K562 (cell line): Measurements from ENCODE around the gene UGT1A9. TPM values are rescaled to one million over a fixed set of nuclear protein-coding genes. Genes with fewer than 3 reads are reported as not detected.

ENCODE experiments used
- ATAC-seq: fragments of 200-7000 bp; cut with Tn5 transposase; 3 replicates; pipeline ENCODE4 v1.9.1; 2020; ENCODE audit warnings: moderate library complexity
- BruUV-seq: library from RNA; stranded (reverse); fragments of 400-500 nt; replicated peaks from 2 replicates; lab custom pipeline; 2021; lab: Mats Ljungman, UMichigan
- CTCF ChIA-PET: fragments of 300-600 bp; formaldehyde crosslinking; extraction: SDS; loops from one replicate; lab custom pipeline; 2021; ENCODE audit warnings: low intra/inter-chr PET ratio; lab: Yijun Ruan, JAX
- POLR2A ChIA-PET: fragments of 300-600, 350-650 bp; sonication (Branson Sonifier 250); formaldehyde crosslinking; extraction: SDS; loops from one replicate; lab custom pipeline; 2021; ENCODE audit warnings: antibody characterized with exemption, inconsistent platforms; lab: Yijun Ruan, JAX
- DNase-seq, 4 experiments: peaks; one replicate each; pipeline versions ENCODE4 v3.0.0 to v3.0.0-alpha.2; 2011 to 2018; ENCODE audit warnings: low spot score in 3 of 4, mixed read lengths in 3 of 4; ENCODE audit errors: extremely low read depth in 1 of 4
- FAIRE-seq: peaks from 2 replicates; lab custom pipeline; 2011; peaks lifted over from hg19 to GRCh38; lab: Jason Lieb, UNC
- H2AFZ ChIP-seq: 2 replicates; pipeline ENCODE4 v1.6.0; 2011; ENCODE audit warnings: low read depth, low read length, control low read depth, inconsistent platforms
- H3K27ac ChIP-seq: fragments of 200-600 bp; 3 replicates; pipeline ENCODE4 v1.8.0; 2011; ENCODE audit warnings: low read depth, mild to moderate bottlenecking, control low read depth, inconsistent platforms, low read length, moderate library complexity, mixed read lengths; ENCODE audit errors: extremely low read depth
- H3K27me3 ChIP-seq, 2 experiments: fragments of 300-600 bp in 1 of 2; 2 replicates in 1 of 2; 3 replicates in 1 of 2; pipeline versions ENCODE4 v1.6.0 to v1.8.0; 2011; ENCODE audit warnings: inconsistent platforms in 2 of 2, low read length in 2 of 2, mild to moderate bottlenecking in 1 of 2, mixed read lengths in 1 of 2, moderate library complexity in 1 of 2; ENCODE audit not compliant: control insufficient read depth in 2 of 2, insufficient read depth in 2 of 2
- H3K36me3 ChIP-seq: fragments of 300-600 bp; 3 replicates; pipeline ENCODE4 v1.8.0; 2011; ENCODE audit warnings: mild to moderate bottlenecking, low read length, inconsistent platforms; ENCODE audit not compliant: control insufficient read depth, insufficient read depth
- H3K4me1 ChIP-seq, 2 experiments: fragments of 200-600 bp in 1 of 2; replicated peaks in 1 of 2; 2 replicates in 1 of 2; 3 replicates in 1 of 2; pipeline versions ENCODE4 v1.5.1 to v1.8.0; 2011; ENCODE audit warnings: inconsistent platforms in 2 of 2, low read length in 2 of 2, mild to moderate bottlenecking in 1 of 2, mixed read lengths in 1 of 2, moderate library complexity in 1 of 2; ENCODE audit not compliant: control insufficient read depth in 2 of 2, insufficient read depth in 2 of 2
- H3K4me2 ChIP-seq: 2 replicates; pipeline ENCODE4 v1.6.1; 2011; ENCODE audit warnings: low read length, control low read depth, inconsistent platforms, mixed read lengths; ENCODE audit not compliant: insufficient read depth
- H3K4me3 ChIP-seq: fragments of 200-600 bp; sonication (generic), shearing (Covaris generic); 2 replicates; pipeline ENCODE4 v1.5.1; 2016; ENCODE audit warnings: control low read depth, inconsistent platforms
- H3K79me2 ChIP-seq: fragments of 200-600 bp; 3 replicates; pipeline ENCODE4 v1.8.0; 2011; ENCODE audit warnings: low read length, inconsistent platforms; ENCODE audit not compliant: control insufficient read depth, insufficient read depth
- H3K9ac ChIP-seq, 2 experiments: 2 replicates each; pipeline versions ENCODE4 v1.6.0 to v1.6.1; 2011; ENCODE audit warnings: low read depth in 2 of 2, low read length in 2 of 2, control low read depth in 1 of 2, inconsistent platforms in 1 of 2, mild to moderate bottlenecking in 1 of 2, mixed read lengths in 1 of 2; ENCODE audit not compliant: insufficient read depth in 1 of 2
- H3K9me1 ChIP-seq: one replicate; pipeline ENCODE4 v1.6.0; 2011; ENCODE audit warnings: inconsistent platforms, mild to moderate bottlenecking, low read length, moderate library complexity; ENCODE audit not compliant: control insufficient read depth, insufficient read depth
- H3K9me3 ChIP-seq: replicated peaks from 2 replicates; pipeline ENCODE4 v1.5.1; 2011; ENCODE audit warnings: low read depth, low read length, inconsistent platforms; ENCODE audit not compliant: control insufficient read depth, insufficient read depth
- H4K20me1 ChIP-seq: replicated peaks from 2 replicates; pipeline ENCODE4 v1.6.1; 2011; ENCODE audit warnings: low read length, inconsistent platforms, mixed read lengths; ENCODE audit not compliant: control insufficient read depth, insufficient read depth
- BACH1 ChIP-seq: fragments of 200-800 bp; sonication (Bioruptor generic); IDR thresholded peaks from 2 replicates; pipeline ENCODE4 v1.6.1; 2016; ENCODE audit warnings: missing genetic modification characterization, missing compliant biosample characterization
- E2F3 ChIP-seq: fragments of 250-450 bp; sonication (Bioruptor Pico); IDR thresholded peaks from 2 replicates; pipeline ENCODE4 v1.4.0; 2020; ENCODE audit warnings: mild to moderate bottlenecking
- ETV1 ChIP-seq: fragments of 450-650 bp; conservative IDR thresholded peaks from 2 replicates; pipeline ENCODE4 v1.6.1; 2016; ENCODE audit warnings: missing genetic modification characterization, control low read depth, low read depth, missing compliant biosample characterization
- GTF2F1 ChIP-seq: IDR thresholded peaks from 2 replicates; pipeline ENCODE4 v1.6.1; 2011; ENCODE audit warnings: low read depth, low read length, improper control_type of control experiment
- HOXB6 ChIP-seq: fragments of 250-450 bp; sonication (Bioruptor Pico); IDR thresholded peaks from 2 replicates; pipeline ENCODE4 v1.5.1; 2022; ENCODE audit warnings: mild to moderate bottlenecking, borderline replicate concordance
- NFIC ChIP-seq: fragments of 450-650 bp; IDR thresholded peaks from 2 replicates; pipeline ENCODE4 v1.6.1; 2017; ENCODE audit warnings: mild to moderate bottlenecking, inconsistent platforms
- RBBP5 ChIP-seq: fragments of 200-600 bp; sonication (generic); IDR thresholded peaks from 2 replicates; pipeline ENCODE4 v1.6.1; 2012; ENCODE audit warnings: borderline replicate concordance, mild to moderate bottlenecking, low read length, control low read depth, inconsistent platforms; ENCODE audit not compliant: insufficient read depth, poor library complexity, severe bottlenecking
- RBM17 ChIP-seq: fragments of 200-400 bp; formaldehyde crosslinking; IDR thresholded peaks from 2 replicates; pipeline ENCODE4 v1.6.1; 2017; ENCODE audit warnings: low read depth, mild to moderate bottlenecking, low read length, borderline replicate concordance
- STAT5A ChIP-seq: IDR thresholded peaks from 2 replicates; pipeline ENCODE4 v1.6.1; 2012; ENCODE audit warnings: low read length, inconsistent platforms, borderline replicate concordance
- ZNF57 ChIP-seq: fragments of 450-650 bp; formaldehyde crosslinking; IDR thresholded peaks from 2 replicates; pipeline ENCODE4 v1.4.0; 2020; ENCODE audit warnings: mild to moderate bottlenecking, moderate library complexity
- WGBS: fragments of 100-300 bp; shearing (Covaris generic); methylation state at CpG from one replicate; pipeline ENCODE4 v1.1.6; 2016; ENCODE audit warnings: low coverage, mixed read lengths; ENCODE audit not compliant: insufficient coverage; ENCODE audit errors: missing lambda C conversion rate; 5-methylcytosine and 5-hydroxymethylcytosine counted together
- in situ Hi-C: fragments of 300-500 bp; cut with MboI; formaldehyde crosslinking; loops from 4 replicates; pipeline ENCODE4 v1.15.0; 2018; ENCODE audit warnings: inconsistent platforms, mixed read lengths
- intact Hi-C: fragments of 100-400 bp; cut with micrococcal nuclease; formaldehyde crosslinking; loops from 2 replicates; pipeline ENCODE4 v1.14.2; 2022
- polyA plus RNA-seq, 8 experiments: library from polyadenylated mRNA; depleted of rRNA in 4 of 8; stranded (reverse) in 5 of 8; unstranded in 3 of 8; fragments of >200 nt; fragmentation: Nextera tagmentation in 2 of 8; fragmentation: Illumina TruSeq in 1 of 8; extraction: Ambion mirVana in 2 of 8; extraction: Trizol in 1 of 8; gene quantifications; 2 replicates each; pipeline versions ENCODE4 v1.2.1 to v1.2.3, GENCODE V29; 2011 to 2014; ENCODE audit warnings: inconsistent platforms in 1 of 8, missing spikeins in 1 of 8
- total RNA-seq, 7 experiments: library from RNA; depleted of rRNA in 6 of 7; stranded (reverse); fragments of >200 nt in 6 of 7; fragmentation: Illumina TruSeq in 2 of 7; extraction: Trizol in 2 of 7; gene quantifications; 2 replicates each; pipeline versions ENCODE4 v1.2.1 to v1.2.3, GENCODE V29; 2011 to 2021; ENCODE audit warnings: low replicate concordance in 1 of 7
- TF ChIP-seq, protein P1 (sequence below), 3 experiments: fragments of 200-800 bp in 1 of 3; fragments of 250-450 bp in 1 of 3; fragments of 450-650 bp in 1 of 3; sonication (Bioruptor Pico) in 1 of 3; sonication (Bioruptor generic) in 1 of 3; formaldehyde crosslinking in 1 of 3; IDR thresholded peaks; 2 replicates each; pipeline versions ENCODE4 v1.6.1 to v1.8.0; 2016 to 2022; ENCODE audit warnings: mild to moderate bottlenecking in 2 of 3, missing genetic modification characterization in 2 of 3, missing compliant biosample characterization in 1 of 3, moderate library complexity in 1 of 3
- TF ChIP-seq, protein P2 (sequence below): fragments of 450-650 bp; formaldehyde crosslinking; IDR thresholded peaks from 2 replicates; pipeline ENCODE4 v1.4.0; 2020; ENCODE audit warnings: mild to moderate bottlenecking, moderate library complexity
- TF ChIP-seq, protein P3 (sequence below): fragments of 250-450 bp; sonication (Bioruptor Pico); IDR thresholded peaks from 2 replicates; pipeline ENCODE4 v1.4.0; 2020; ENCODE audit warnings: borderline replicate concordance

The UGT1A9 gene
- total and polyA plus RNA-seq, 9 of the 15 experiments (the other 6 are each of a cell fraction or from before 2014, with no cell fraction given) = 0.09 TPM; not detected in 8

GRCh38 chr2:233815861-233816260 lies 144.2 kb downstream of the UGT1A9 start (continued):
- TF ChIP-seq, protein P1, sequence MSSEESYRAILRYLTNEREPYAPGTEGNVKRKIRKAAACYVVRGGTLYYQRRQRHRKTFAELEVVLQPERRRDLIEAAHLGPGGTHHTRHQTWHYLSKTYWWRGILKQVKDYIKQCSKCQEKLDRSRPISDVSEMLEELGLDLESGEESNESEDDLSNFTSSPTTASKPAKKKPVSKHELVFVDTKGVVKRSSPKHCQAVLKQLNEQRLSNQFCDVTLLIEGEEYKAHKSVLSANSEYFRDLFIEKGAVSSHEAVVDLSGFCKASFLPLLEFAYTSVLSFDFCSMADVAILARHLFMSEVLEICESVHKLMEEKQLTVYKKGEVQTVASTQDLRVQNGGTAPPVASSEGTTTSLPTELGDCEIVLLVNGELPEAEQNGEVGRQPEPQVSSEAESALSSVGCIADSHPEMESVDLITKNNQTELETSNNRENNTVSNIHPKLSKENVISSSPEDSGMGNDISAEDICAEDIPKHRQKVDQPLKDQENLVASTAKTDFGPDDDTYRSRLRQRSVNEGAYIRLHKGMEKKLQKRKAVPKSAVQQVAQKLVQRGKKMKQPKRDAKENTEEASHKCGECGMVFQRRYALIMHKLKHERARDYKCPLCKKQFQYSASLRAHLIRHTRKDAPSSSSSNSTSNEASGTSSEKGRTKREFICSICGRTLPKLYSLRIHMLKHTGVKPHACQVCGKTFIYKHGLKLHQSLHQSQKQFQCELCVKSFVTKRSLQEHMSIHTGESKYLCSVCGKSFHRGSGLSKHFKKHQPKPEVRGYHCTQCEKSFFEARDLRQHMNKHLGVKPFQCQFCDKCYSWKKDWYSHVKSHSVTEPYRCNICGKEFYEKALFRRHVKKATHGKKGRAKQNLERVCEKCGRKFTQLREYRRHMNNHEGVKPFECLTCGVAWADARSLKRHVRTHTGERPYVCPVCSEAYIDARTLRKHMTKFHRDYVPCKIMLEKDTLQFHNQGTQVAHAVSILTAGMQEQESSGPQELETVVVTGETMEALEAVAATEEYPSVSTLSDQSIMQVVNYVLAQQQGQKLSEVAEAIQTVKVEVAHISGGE (CRISPR knock-in tag; IDR thresholded peaks at IDR 0.05) = no peak
- TF ChIP-seq HOXB6 (CRISPR knock-in tag) = no peak

DNA sequence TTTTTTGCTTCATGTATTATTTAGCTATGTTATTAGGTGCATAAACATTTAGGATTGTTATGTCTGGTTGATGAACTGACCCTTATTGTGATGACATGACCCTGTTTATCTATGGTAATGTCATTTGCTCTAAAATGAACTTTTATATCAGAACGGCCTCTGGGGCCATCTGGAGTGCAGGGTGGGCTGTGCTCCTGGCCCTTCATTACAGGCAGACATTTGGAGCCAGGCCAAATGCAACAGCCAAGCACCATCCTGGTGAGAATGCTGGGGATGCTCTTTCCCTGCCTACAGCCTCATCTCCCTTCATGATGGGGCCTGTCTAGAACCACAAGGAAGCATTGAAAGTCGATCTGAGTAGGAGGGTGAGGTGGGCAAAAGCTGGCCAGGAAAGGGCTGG lies 144.6 kb downstream of the UGT1A9 start:
- Histone ChIP-seq H3K9ac (no peak overlapping the region), H3K4me1 (no peaks in the 10 kb centered on the region; a peak in 1 of 5 replicates), H3K9me3 (no peaks in the 10 kb centered on the region), H3K27me3 (peaks cover 0 to 40% of the 10 kb centered on the region in 2 experiments; a peak in 3 of 5 replicates), H3K79me2 (no peaks in the 10 kb centered on the region), H4K20me1 (no peaks in the 10 kb centered on the region; the same call in 1 of the 2 replicates), H3K4me3 (no peak overlapping the region), H3K27ac (no peak overlapping the region), H2AFZ (no peak overlapping the region), H3K4me2 (no peak overlapping the region), H3K36me3 (no peaks in the 10 kb centered on the region), H3K9me1 (no peaks in the 10 kb centered on the region)
- intact Hi-C loops = no loop called here
- no TSS peak for BruUV-seq
- no peak for TF ChIP-seq E2F3 (CRISPR knock-in tag)
- no peak for TF ChIP-seq GTF2F1
- TF ChIP-seq, protein P2, sequence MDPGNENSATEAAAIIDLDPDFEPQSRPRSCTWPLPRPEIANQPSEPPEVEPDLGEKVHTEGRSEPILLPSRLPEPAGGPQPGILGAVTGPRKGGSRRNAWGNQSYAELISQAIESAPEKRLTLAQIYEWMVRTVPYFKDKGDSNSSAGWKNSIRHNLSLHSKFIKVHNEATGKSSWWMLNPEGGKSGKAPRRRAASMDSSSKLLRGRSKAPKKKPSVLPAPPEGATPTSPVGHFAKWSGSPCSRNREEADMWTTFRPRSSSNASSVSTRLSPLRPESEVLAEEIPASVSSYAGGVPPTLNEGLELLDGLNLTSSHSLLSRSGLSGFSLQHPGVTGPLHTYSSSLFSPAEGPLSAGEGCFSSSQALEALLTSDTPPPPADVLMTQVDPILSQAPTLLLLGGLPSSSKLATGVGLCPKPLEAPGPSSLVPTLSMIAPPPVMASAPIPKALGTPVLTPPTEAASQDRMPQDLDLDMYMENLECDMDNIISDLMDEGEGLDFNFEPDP (CRISPR knock-in tag) = no peak
- no peak for TF ChIP-seq ZNF57
- TF ChIP-seq ETV1 (tag) = no peak
- no peak for TF ChIP-seq RBM17
- TF ChIP-seq NFIC = no peak
- TF ChIP-seq STAT5A = no peak
- TF ChIP-seq, protein P3, sequence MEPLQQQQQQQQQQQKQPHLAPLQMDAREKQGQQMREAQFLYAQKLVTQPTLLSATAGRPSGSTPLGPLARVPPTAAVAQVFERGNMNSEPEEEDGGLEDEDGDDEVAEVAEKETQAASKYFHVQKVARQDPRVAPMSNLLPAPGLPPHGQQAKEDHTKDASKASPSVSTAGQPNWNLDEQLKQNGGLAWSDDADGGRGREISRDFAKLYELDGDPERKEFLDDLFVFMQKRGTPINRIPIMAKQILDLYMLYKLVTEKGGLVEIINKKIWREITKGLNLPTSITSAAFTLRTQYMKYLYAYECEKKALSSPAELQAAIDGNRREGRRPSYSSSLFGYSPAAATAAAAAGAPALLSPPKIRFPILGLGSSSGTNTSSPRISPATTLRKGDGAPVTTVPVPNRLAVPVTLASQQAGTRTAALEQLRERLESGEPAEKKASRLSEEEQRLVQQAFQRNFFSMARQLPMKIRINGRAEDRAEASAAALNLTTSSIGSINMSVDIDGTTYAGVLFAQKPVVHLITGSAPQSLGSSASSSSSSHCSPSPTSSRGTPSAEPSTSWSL (CRISPR knock-in tag) = no peak
- no peak for TF ChIP-seq BACH1 (tag)
- TF ChIP-seq RBBP5 = no peak
- ChIA-PET POLR2A (no interaction called here), CTCF (no interaction called here)
- DNase-seq (no peak), FAIRE-seq (no peak), ATAC-seq (no peak)
- in situ Hi-C loops = no loop called here
- 0% methylated on average over 2 of the region's 2 CpGs for WGBS
